Central memory CD8-positive, alpha-beta T cell (primary cell): ENCODE measurements around the gene POMT2.

Source experiments
- ATAC-seq: fragments of 150-1000 bp; cut with Tn5 transposase; replicated peaks from 2 replicates; pipeline ENCODE4 v1.10.0; 2022; ENCODE audit warnings: mild to moderate bottlenecking, moderate FRiP score, moderate number of reproducible peaks; ENCODE audit not compliant: poor library complexity, severe bottlenecking; ENCODE audit errors: extremely low read depth
- DNase-seq, 2 donors: peaks; one replicate each; pipeline ENCODE4 v3.0.0; 2021; ENCODE audit warnings: low spot score in 2 of 2
- H3K27ac Mint-ChIP-seq: one replicate; pipeline ENCODE4 v1.8.0; 2022; ENCODE audit warnings: low read depth, mild to moderate bottlenecking, moderate library complexity, mixed read lengths
- H3K27me3 Mint-ChIP-seq: one replicate; pipeline ENCODE4 v1.8.0; 2022; ENCODE audit warnings: mixed read lengths
- H3K36me3 Mint-ChIP-seq: one replicate; pipeline ENCODE4 v1.8.0; 2022; ENCODE audit warnings: mild to moderate bottlenecking, moderate library complexity, mixed read lengths; ENCODE audit not compliant: insufficient read depth
- H3K4me1 Mint-ChIP-seq: one replicate; pipeline ENCODE4 v1.8.0; 2022; ENCODE audit warnings: mixed read lengths
- H3K4me3 Mint-ChIP-seq: one replicate; pipeline ENCODE4 v1.8.0; 2022; ENCODE audit warnings: mild to moderate bottlenecking, moderate library complexity, mixed read lengths
- H3K9me3 Mint-ChIP-seq: one replicate; pipeline ENCODE4 v1.8.0; 2022; ENCODE audit warnings: mixed read lengths

POMT2 gene

DNA sequence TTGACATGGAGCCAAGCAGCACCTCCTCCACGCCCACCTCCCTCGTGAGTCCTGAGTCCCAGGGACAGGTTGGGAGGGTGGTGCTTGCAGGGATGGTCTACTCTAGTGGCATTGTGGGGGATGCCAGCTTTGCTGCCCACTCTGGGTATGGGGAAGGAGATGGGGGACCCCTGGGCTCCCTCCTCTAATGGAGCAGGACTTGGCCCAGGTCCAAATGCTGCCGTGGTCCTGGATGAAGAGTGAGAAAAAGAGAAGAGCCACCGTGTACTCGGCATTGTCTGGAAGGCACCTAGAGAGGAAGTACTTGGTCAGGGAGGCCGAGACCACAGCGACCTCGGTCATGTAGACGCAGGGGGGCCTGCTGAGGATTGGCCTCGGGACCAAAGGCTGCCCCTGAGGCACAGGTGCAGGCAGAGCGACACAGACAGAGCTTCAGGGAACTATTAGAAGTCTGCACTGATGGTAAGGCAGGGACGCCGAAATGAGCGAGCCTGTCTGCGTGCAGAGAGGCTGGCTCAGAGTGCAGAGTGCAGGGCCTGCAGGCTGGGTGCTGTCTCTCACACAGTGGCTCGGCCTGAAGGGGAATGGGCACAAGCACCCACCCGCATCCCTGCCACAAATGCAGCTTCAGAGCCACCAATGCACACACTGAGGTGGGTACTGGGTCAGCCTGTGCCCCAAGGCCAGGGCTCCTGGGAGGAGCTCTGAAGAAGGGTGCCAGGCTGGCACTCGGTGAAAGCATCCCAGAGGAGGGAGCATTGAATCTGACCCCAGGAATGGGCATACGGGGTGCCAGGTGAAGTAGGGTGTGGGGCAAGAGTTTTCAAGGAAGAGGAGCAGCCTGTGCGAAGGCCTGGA lies 67.1 kb downstream of the POMT2 start:
- ATAC-seq (no peak), DNase-seq (no peak)
- Mint-ChIP-seq H3K4me3 (no peak overlapping the region), H3K4me1 (no peaks in the 10 kb centered on the region), H3K36me3 (peaks cover 5% of the 10 kb centered on the region), H3K27me3 (peaks cover 25% of the 10 kb centered on the region), H3K27ac (no peak overlapping the region), H3K9me3 (no peaks in the 10 kb centered on the region)

GRCh38 chr14:77251870-77252269 lies 68.8 kb downstream of the POMT2 start:
- Mint-ChIP-seq H3K4me3 (no peak overlapping the region), H3K27me3 (peaks cover 24% of the 10 kb centered on the region), H3K9me3 (no peaks in the 10 kb centered on the region), H3K27ac (no peak overlapping the region), H3K4me1 (no peaks in the 10 kb centered on the region), H3K36me3 (peaks cover 5% of the 10 kb centered on the region)
- ATAC-seq (no peak), DNase-seq (no peak)

DNA sequence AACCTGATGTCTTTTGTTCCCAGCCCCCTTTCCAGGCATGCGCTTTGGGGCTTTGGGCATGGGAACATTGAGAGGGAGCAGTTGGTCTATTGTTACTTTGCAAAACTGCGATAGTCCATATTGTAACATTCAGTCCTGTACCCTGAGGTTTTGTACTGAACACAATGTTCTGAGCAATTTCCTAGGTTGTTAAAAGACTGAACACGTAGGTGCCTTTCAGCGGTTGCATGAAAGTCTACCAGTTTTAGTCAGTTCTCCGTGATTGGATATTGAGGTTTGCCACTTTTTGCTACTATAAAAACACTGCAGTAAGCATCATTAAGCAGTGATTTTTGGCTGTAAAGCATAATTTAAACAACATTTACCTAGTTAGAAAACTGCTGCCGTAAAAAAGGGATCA lies 69.8 kb downstream of the POMT2 start:
- peaks cover 5% of the 10 kb centered on the region for H3K36me3 Mint-ChIP-seq
- no peak for ATAC-seq

GRCh38 chr14:77249286-77249685 lies 71.4 kb downstream of the POMT2 start:
- H3K27me3 Mint-ChIP-seq: peaks cover 11% of the 10 kb centered on the region
- DNase-seq: no peak
- no peak overlapping the region for H3K4me3 Mint-ChIP-seq
- H3K36me3 Mint-ChIP-seq: peaks cover 5% of the 10 kb centered on the region
- ATAC-seq: no peak
- no peaks in the 10 kb centered on the region for H3K4me1 Mint-ChIP-seq
- no peaks in the 10 kb centered on the region for H3K9me3 Mint-ChIP-seq
- H3K27ac Mint-ChIP-seq: no peak overlapping the region

More for the DNA sequence above, 69.8 kb downstream of the POMT2 start:
- H3K9me3 Mint-ChIP-seq: no peaks in the 10 kb centered on the region
- H3K27ac Mint-ChIP-seq: no peak overlapping the region
- H3K4me3 Mint-ChIP-seq: no peak overlapping the region
- DNase-seq: no peak
- H3K4me1 Mint-ChIP-seq: no peaks in the 10 kb centered on the region
- H3K27me3 Mint-ChIP-seq: peaks cover 15% of the 10 kb centered on the region

GRCh38 chr14:77248666-77249065 lies 72.0 kb downstream of the POMT2 start:
- ATAC-seq: no peak
- Mint-ChIP-seq H3K9me3 (no peaks in the 10 kb centered on the region), H3K4me3 (no peak overlapping the region)

GRCh38 chr14:77246784-77247183 lies 73.9 kb downstream of the POMT2 start:
- peaks cover 2% of the 10 kb centered on the region for H3K36me3 Mint-ChIP-seq
- no peak overlapping the region for H3K27ac Mint-ChIP-seq
- DNase-seq (no peak), ATAC-seq (no peak)
- no peak overlapping the region for H3K4me3 Mint-ChIP-seq
- no peaks in the 10 kb centered on the region for H3K9me3 Mint-ChIP-seq
- no peaks in the 10 kb centered on the region for H3K27me3 Mint-ChIP-seq
- no peaks in the 10 kb centered on the region for H3K4me1 Mint-ChIP-seq

More at GRCh38 chr14:77248666-77249065, 72.0 kb downstream of the POMT2 start:
- H3K36me3 Mint-ChIP-seq: peaks cover 5% of the 10 kb centered on the region
- H3K27me3 Mint-ChIP-seq: peaks cover 8% of the 10 kb centered on the region
- DNase-seq: no peak
- no peaks in the 10 kb centered on the region for H3K4me1 Mint-ChIP-seq
- H3K27ac Mint-ChIP-seq: no peak overlapping the region

- Mint-ChIP-seq H3K36me3 (peaks cover 4% of the 10 kb centered on the region), H3K4me1 (no peaks in the 10 kb centered on the region), H3K9me3 (no peaks in the 10 kb centered on the region), H3K4me3 (no peak overlapping the region), H3K27me3 (no peaks in the 10 kb centered on the region), H3K27ac (no peak overlapping the region)
- ATAC-seq (no peak), DNase-seq (no peak)
These were observed 74.9 kb downstream of the POMT2 start for GRCh38 chr14:77245820-77246219.

- Mint-ChIP-seq H3K4me1 (no peaks in the 10 kb centered on the region), H3K27ac (no peak overlapping the region), H3K9me3 (no peaks in the 10 kb centered on the region), H3K27me3 (no peaks in the 10 kb centered on the region), H3K4me3 (no peak overlapping the region), H3K36me3 (peaks cover 2% of the 10 kb centered on the region)
- no peak for ATAC-seq
- no peak for DNase-seq
These were observed 76.8 kb downstream of the POMT2 start for GRCh38 chr14:77243853-77244252.

- ATAC-seq: no peak
- no peak overlapping the region for H3K27ac Mint-ChIP-seq
- H3K9me3 Mint-ChIP-seq: no peaks in the 10 kb centered on the region
- no peak for DNase-seq
- no peaks in the 10 kb centered on the region for H3K27me3 Mint-ChIP-seq
- no peaks in the 10 kb centered on the region for H3K4me1 Mint-ChIP-seq
- peaks cover 2% of the 10 kb centered on the region for H3K36me3 Mint-ChIP-seq
- no peak overlapping the region for H3K4me3 Mint-ChIP-seq
These were observed 77.9 kb downstream of the POMT2 start for GRCh38 chr14:77242752-77243151.

DNA sequence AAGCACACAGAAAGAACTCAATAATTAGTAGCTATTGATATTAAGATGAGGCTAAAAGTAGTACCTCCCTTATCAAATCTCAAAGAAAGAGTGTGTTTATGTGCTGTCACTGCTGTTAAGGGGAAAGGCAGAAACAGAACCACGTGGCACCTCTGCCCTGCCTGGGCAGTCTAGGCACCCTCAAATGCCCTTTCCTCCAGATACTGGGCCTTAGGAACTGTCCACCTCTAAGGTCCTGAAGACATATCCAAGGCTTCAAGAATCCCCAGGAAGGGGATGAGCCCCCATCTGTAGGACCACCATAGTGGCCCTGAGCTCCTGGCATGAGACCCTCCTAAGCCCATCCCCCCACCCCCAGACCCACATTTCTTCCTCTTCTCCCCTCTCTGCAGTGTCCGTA lies 78.7 kb downstream of the POMT2 start:
- no peaks in the 10 kb centered on the region for H3K4me1 Mint-ChIP-seq
- no peak for DNase-seq
- H3K9me3 Mint-ChIP-seq: no peaks in the 10 kb centered on the region
- H3K27ac Mint-ChIP-seq: no peak overlapping the region
- ATAC-seq: no peak
- no peaks in the 10 kb centered on the region for H3K27me3 Mint-ChIP-seq
- H3K36me3 Mint-ChIP-seq: peaks cover 2% of the 10 kb centered on the region
- no peak overlapping the region for H3K4me3 Mint-ChIP-seq

DNA sequence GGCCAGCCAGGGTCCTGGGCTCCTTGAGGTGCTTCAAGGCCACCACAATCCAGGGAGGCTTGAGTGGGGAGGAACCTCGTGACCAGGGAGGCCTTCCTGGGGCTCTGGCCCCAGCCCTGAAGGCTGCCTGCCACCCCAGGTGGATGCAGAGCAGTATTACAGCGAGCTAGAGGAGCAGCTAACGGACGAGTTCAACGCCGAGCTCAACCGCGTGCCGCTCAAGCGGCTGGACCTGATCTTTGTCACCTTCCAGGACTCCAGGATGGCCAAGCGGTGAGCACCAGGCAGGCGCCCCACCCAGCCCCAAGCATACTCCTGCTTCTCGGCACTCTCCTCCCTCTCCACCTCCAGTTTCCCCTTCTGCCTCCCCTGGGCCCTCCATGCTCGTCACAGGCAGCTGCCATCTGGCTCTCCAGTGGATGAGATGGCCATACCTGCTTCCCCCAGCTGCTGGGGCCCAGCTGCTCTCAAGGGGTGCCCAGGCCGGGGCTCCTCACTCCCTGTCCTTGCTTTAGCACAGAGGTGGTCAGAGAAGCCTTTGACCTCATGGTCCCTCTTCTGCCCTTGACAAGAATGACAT lies 80.3 kb downstream of the POMT2 start:
- Mint-ChIP-seq H3K27ac (no peak overlapping the region), H3K27me3 (no peaks in the 10 kb centered on the region), H3K9me3 (no peaks in the 10 kb centered on the region), H3K4me3 (no peak overlapping the region), H3K36me3 (peaks cover 2% of the 10 kb centered on the region), H3K4me1 (no peaks in the 10 kb centered on the region)
- ATAC-seq (no peak), DNase-seq (no peak)

GRCh38 chr14:77239412-77239811 lies 81.3 kb downstream of the POMT2 start:
- no peak for ATAC-seq
- Mint-ChIP-seq H3K27ac (no peak overlapping the region), H3K9me3 (no peaks in the 10 kb centered on the region), H3K36me3 (peaks cover 2% of the 10 kb centered on the region), H3K4me1 (no peaks in the 10 kb centered on the region), H3K4me3 (no peak overlapping the region), H3K27me3 (no peaks in the 10 kb centered on the region)
- no peak for DNase-seq

DNA sequence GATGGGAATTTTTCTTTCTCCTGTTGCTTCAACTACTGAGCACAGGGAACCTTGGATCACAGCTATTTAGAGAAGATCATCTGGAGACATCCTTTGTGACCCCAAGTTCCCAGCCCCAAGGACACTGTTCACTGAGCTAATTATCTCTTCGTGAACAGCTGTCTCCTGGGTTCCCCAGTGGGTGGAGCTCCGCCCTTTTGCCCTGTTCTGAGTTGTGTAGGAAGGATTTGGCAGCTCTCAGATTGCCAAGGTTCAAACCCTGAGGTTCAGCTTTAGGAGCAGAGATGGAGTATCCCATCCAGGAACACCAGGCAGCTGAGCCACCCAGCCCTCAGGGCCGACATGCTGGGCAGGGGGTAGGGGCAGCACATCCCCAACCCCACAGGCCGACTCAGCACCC lies 81.7 kb downstream of the POMT2 start:
- no peaks in the 10 kb centered on the region for H3K4me1 Mint-ChIP-seq
- H3K27ac Mint-ChIP-seq: no peak overlapping the region
- no peak overlapping the region for H3K4me3 Mint-ChIP-seq
- H3K9me3 Mint-ChIP-seq: no peaks in the 10 kb centered on the region
- no peak for ATAC-seq
- no peak for DNase-seq
- peaks cover 2% of the 10 kb centered on the region for H3K36me3 Mint-ChIP-seq
- H3K27me3 Mint-ChIP-seq: no peaks in the 10 kb centered on the region
